Gastroesophageal sphincter (tissue), 4 donors: ENCODE data around the gene JAK3. TPM values are rescaled to one million over a fixed set of nuclear protein-coding genes. Genes with fewer than 3 reads are reported as not detected.
"Not testable (repeated sequence)": the region's sequence is repeated elsewhere in the genome, so short reads cannot be mapped to it uniquely, and the experiment has no call there.

Experiments
- ATAC-seq: fragments of 150-250 bp; one replicate; pipeline ENCODE4 v1.9.1; 2016; ENCODE audit warnings: mild to moderate bottlenecking, moderate library complexity
- H3K27ac ChIP-seq, 4 donors: fragments of 200-600 bp; sonication (generic) in 3 of 4; 1 replicate in 3 of 4; 2 replicates in 1 of 4; pipeline ENCODE4 v1.5.1; 2016 to 2019
- H3K27me3 ChIP-seq: fragments of 200-600 bp; sonication (generic); one replicate; pipeline ENCODE4 v1.5.1; 2019
- H3K36me3 ChIP-seq, 2 donors: fragments of 200-600 bp; sonication (generic); one replicate each; pipeline ENCODE4 v1.5.1; 2019; ENCODE audit warnings: control low read depth in 1 of 2
- H3K4me1 ChIP-seq, 3 donors: fragments of 200-600 bp; sonication (generic); 1 replicate in 2 of 3; 2 replicates in 1 of 3; pipeline ENCODE4 v1.5.1; 2016 to 2019; ENCODE audit warnings: control low read depth in 2 of 3
- H3K4me3 ChIP-seq, 2 donors: fragments of 200-600 bp; sonication (generic); one replicate each; pipeline ENCODE4 v1.5.1; 2019; ENCODE audit warnings: mild to moderate bottlenecking in 1 of 2, moderate library complexity in 1 of 2
- H3K9me3 ChIP-seq, 3 donors: fragments of 200-600 bp; sonication (generic); one replicate each; pipeline ENCODE4 v1.5.1; 2017 to 2019; ENCODE audit warnings: control low read depth in 2 of 3
- CTCF ChIP-seq, 4 experiments: fragments of 200-600 bp in 2 of 4; fragments of 450-650 bp in 2 of 4; sonication (generic) in 1 of 4; IDR thresholded peaks; one replicate each; pipeline ENCODE4 v1.5.1; 2017 to 2019; ENCODE audit warnings: antibody characterized with exemption in 4 of 4, mild to moderate bottlenecking in 2 of 4, moderate library complexity in 2 of 4
- EP300 ChIP-seq: sonication (generic); formaldehyde crosslinking; IDR thresholded peaks from one replicate; pipeline ENCODE4 v1.6.1; 2017; ENCODE audit warnings: antibody characterized with exemption, mild to moderate bottlenecking
- POLR2A ChIP-seq, 2 donors: fragments of 450-650 bp; IDR thresholded peaks; one replicate each; pipeline ENCODE4 v1.6.1; 2017; ENCODE audit warnings: antibody characterized with exemption in 2 of 2, mild to moderate bottlenecking in 2 of 2, moderate library complexity in 1 of 2
- POLR2AphosphoS5 ChIP-seq: sonication (generic); formaldehyde crosslinking; IDR thresholded peaks from one replicate; pipeline ENCODE4 v1.6.1; 2017; ENCODE audit warnings: antibody characterized with exemption
- WGBS, 2 donors: methylation state at CpG; one replicate each; pipeline ENCODE4 v1.1.5; 2018; ENCODE audit warnings: low coverage in 1 of 2; 5-methylcytosine and 5-hydroxymethylcytosine counted together
- total RNA-seq, 4 donors: library from RNA; depleted of rRNA; stranded (reverse); fragments of >200 nt; gene quantifications; one replicate each; pipeline ENCODE4 v1.1.0, GENCODE V29; 2016

Gene JAK3
- total RNA-seq, 4 donors from 2014 or later, result 1.2 to 5.9 (median 2.3) TPM

GRCh38 chr19:17802137-17802858 lies 45.5 kb downstream of the JAK3 start:
- Histone ChIP-seq H3K36me3 (no peaks in the 10 kb centered on the region), H3K27me3 (peaks cover 76% of the 10 kb centered on the region), H3K9me3 (no peaks in the 10 kb centered on the region), H3K27ac (no peak overlapping the region), H3K4me1 (no peaks in the 10 kb centered on the region), H3K4me3 (no peak overlapping the region)
- TF ChIP-seq CTCF (IDR thresholded peaks at IDR 0.05), result no peak
- no peak for TF ChIP-seq POLR2AphosphoS5
- TF ChIP-seq POLR2A (IDR thresholded peaks at IDR 0.05), result no peak
- TF ChIP-seq EP300, result no peak
- no peak for ATAC-seq
- 66 to 93% methylated on average over 3 to 8 of the region's 12 CpGs for WGBS, 2 donors

- H3K4me3 ChIP-seq, H3K27ac ChIP-seq, ATAC-seq, H3K9me3 ChIP-seq, H3K36me3 ChIP-seq, H3K4me1 ChIP-seq: not testable (repeated sequence)
- peaks cover 88% of the 10 kb centered on the region for H3K27me3 ChIP-seq
- WGBS, 2 donors, result 68% methylated on average over 2 of the region's 3 CpGs; no CpG with 5 or more reads in 1 of the 2 donors
Observed at GRCh38 chr19:17798599-17798998, 49.2 kb downstream of the JAK3 start.

- 33 to 60% methylated on average over 1 to 2 of the region's 11 CpGs for WGBS, 2 donors
- peaks cover 84% of the 10 kb centered on the region for H3K27me3 ChIP-seq
- TF ChIP-seq EP300 (no peak), POLR2AphosphoS5 (no peak), CTCF (IDR thresholded peaks at IDR 0.05) (no peak), POLR2A (IDR thresholded peaks at IDR 0.05) (no peak)
Observed at GRCh38 chr19:17797424-17798201, 50.2 kb downstream of the JAK3 start.

GRCh38 chr19:17796838-17797423 lies 50.9 kb downstream of the JAK3 start:
- ATAC-seq, result no peak
- TF ChIP-seq POLR2AphosphoS5, result no peak
- TF ChIP-seq CTCF (IDR thresholded peaks at IDR 0.05), result no peak
- no peak for TF ChIP-seq POLR2A (IDR thresholded peaks at IDR 0.05)
- TF ChIP-seq EP300, result no peak
- H3K4me1 ChIP-seq, result peaks cover 0 to 7% (median 0%) of the 10 kb centered on the region in 3 donors
- no peak overlapping the region for H3K27ac ChIP-seq
- H3K36me3 ChIP-seq, result no peaks in the 10 kb centered on the region
- H3K4me3 ChIP-seq, result no peak overlapping the region
- 38 to 67% methylated on average over 1 of the region's 1 CpG for WGBS, 2 donors
- peaks cover 80% of the 10 kb centered on the region for H3K27me3 ChIP-seq
- no peaks in the 10 kb centered on the region for H3K9me3 ChIP-seq

More at GRCh38 chr19:17797424-17798201, 50.2 kb downstream of the JAK3 start:
- Histone ChIP-seq H3K4me1 (peaks cover 0 to 7% (median 0%) of the 10 kb centered on the region in 3 donors), H3K36me3 (no peaks in the 10 kb centered on the region), H3K4me3 (no peak overlapping the region), H3K9me3 (no peaks in the 10 kb centered on the region), H3K27ac (no peak overlapping the region)
- no peak for ATAC-seq

GRCh38 chr19:17796013-17796837 lies 51.6 kb downstream of the JAK3 start:
- Histone ChIP-seq H3K27me3 (peaks cover 73% of the 10 kb centered on the region), H3K36me3 (no peaks in the 10 kb centered on the region), H3K27ac (no peak overlapping the region), H3K4me3 (no peak overlapping the region), H3K4me1 (peaks cover 0 to 7% (median 0%) of the 10 kb centered on the region in 3 donors), H3K9me3 (no peaks in the 10 kb centered on the region)
- ATAC-seq, result no peak
- 49 to 50% methylated on average over 1 to 3 of the region's 6 CpGs for WGBS, 2 donors
- TF ChIP-seq POLR2AphosphoS5, result no peak
- no peak for TF ChIP-seq EP300
- no peak for TF ChIP-seq CTCF (IDR thresholded peaks at IDR 0.05)
- no peak for TF ChIP-seq POLR2A (IDR thresholded peaks at IDR 0.05)
